NOMO-1 (cell line): ENCODE results near the gene LEF1.

Experiments used
- DNase-seq, 2 experiments: peaks; one replicate each; lab custom pipeline; 2025; ENCODE audit not compliant: unreplicated experiment in 2 of 2; lab: John Stamatoyannopoulos, UW

The LEF1 gene

GRCh38 chr4:108180513-108180912 lies 11.8 kb upstream of the LEF1 start:
- DNase-seq: no peak

GRCh38 chr4:108175966-108176365 lies 7.2 kb upstream of the LEF1 start:
- no peak for DNase-seq

GRCh38 chr4:108174856-108175255 lies 6.1 kb upstream of the LEF1 start:
- no peak for DNase-seq

- DNase-seq: no peak
Observed at GRCh38 chr4:108173599-108174057, 4.9 kb upstream of the LEF1 start.

GRCh38 chr4:108172753-108173598 lies 4.2 kb upstream of the LEF1 start:
- peak in 1 of 2 experiments; percentile 15 for DNase-seq

- no peak for DNase-seq
Observed at GRCh38 chr4:108172231-108172752, 3.6 kb upstream of the LEF1 start.

DNA sequence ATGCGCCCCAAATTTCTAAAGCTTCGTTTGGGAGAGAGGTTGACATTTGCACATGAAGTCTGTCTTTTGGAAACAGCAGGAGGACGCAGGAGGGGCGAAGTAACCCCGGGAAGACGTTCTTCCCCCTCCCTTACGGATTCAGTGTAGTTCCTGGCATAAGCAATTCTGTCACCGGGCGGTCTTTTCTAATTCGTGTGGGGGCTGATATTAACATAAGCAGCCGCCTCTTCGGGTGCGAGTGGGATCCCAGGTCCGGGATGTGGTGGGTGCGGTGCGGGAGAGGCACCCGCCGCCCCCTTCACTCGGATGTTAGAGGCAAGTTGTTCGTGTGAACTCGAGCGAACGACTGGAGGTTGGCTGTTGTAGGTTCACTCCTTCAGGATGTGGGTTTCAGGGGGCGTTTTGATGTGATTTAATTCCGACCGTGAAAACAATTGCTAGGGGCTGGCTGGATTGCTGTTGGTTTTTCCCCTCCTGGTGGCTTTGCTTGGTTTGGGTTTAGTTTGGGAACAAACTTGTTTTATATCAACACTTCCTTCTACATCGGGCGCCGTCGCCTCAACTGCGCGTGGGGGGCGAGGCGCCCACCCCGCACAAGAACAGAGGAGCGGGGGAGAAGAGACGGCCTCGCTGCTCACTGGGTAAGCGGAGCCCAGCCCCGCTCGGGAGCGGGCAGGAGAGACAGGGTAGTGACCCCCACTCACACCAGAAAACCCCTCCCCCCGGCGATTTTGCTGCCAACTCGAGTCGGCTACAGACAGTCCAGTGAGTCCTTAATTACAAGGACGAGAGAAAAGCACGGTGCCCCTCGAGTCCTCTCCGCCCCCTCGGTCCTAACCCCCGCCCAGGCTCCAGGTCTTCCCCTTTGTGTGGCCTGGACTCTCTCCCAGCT lies 2.9 kb upstream of the LEF1 start:
- DNase-seq: no peak

- no peak for DNase-seq
Observed at GRCh38 chr4:108170631-108171338, 2.1 kb upstream of the LEF1 start.

DNA sequence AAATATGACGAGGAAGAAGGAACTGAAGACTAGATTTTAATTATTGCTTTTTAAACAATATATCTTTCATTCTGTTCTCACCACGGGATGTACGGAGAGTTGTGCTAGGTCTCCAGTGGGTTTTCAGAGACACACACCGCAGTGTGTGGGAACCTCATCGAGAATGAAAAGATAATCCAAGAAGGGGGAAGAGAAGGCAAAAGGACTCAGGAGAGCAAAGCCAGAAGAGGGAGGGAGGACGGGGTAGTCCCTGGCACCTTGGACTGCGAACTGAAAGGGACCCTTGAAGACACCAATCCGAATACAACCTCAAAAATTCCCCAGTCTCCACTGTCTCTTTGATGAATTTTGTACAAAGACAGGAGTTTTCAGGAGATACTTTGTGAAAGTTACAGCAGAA lies 932 bp upstream of the LEF1 start:
- no peak for DNase-seq

DNA sequence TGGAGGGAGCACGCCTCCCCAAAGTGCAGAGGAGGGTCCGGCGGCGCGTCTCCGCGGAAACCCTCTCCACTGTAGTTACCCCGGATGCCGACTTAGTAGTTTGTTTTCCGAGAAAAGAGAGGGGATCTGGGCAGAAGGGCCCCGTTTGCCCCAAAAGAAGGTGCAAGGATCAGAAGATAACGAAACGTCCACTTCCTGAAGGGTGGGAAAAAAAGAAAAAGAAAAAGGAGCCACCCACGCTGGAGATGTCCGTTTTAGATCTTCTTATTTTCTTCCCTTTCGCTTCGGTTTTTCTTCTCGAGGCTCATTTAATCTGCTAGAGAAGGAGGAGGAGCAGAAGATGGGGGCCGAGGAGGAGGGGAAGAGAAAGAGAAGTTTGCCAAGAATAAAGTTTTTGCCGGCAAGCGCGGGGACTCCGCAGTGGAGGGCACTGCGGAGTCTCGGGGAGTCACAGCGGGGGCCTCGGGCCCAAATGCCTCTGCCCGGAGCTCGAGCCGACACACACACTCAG lies 517 bp downstream of the LEF1 start:
- peak in 1 of 2 experiments; percentile 33 for DNase-seq

DNA sequence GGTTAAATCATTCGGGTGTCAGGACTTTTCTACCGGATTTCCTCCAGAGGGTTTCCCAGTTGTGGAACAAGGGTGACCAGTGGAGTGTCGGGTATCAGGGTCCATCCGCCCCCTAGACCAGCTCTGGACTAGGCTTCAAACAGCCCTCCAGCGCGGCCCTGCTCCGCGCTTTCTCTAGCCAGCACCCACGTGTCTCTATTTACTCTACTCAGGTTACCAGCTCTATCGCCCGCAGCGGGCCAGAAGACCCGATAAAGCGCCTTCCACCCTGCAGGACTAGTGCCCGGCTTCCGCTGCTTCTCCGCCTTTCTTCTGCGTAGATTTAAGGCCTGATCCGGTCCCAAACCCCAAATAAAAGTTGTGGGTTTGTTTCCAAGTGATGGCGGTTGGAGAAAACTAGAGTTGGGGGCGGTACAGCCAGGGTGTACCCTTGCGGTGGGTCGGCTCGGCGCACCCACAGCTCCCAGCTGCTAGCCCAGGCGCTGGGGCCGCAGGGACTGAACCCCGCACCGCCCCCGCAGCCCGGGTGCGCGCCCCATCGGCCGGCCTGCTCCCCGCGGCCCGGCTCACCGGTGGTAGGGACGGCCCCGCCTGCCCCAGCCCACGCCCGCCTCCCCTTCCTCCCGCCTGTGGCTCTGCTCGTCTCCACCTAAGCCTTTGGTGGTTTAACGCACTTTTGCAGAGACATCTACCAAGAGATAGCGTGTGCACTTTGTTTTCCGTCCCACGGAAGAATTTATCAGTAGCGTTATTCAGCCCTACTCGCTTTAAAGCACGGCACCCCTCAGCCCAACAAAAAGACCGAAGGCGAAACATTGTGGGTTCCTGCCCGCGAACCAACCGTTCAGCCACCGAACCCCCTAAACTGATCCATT lies 2.1 kb downstream of the LEF1 start:
- no peak for DNase-seq

- no peak for DNase-seq
Observed at GRCh38 chr4:108166038-108166437, 2.7 kb downstream of the LEF1 start.

- DNase-seq: no peak
Observed at GRCh38 chr4:108165586-108165985, 3.1 kb downstream of the LEF1 start.

DNA sequence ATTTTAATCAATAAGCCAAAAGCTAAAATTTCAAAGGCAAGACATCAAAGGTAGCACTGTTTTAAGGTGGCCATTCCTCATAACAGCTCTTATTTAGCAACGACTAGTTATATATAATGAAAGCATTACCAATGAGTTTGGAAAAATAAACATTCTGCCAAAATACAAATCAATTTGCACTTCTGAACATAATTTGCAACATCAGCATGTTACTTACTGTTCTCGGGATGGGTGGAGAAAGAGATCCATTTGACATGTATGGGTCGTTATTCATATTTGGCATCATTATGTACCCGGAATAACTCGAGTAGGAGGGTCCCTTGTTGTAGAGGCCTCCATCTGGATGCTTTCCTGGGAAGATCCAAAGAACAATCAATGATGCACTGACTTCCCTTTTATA lies 5.4 kb downstream of the LEF1 start:
- DNase-seq: no peak

DNA sequence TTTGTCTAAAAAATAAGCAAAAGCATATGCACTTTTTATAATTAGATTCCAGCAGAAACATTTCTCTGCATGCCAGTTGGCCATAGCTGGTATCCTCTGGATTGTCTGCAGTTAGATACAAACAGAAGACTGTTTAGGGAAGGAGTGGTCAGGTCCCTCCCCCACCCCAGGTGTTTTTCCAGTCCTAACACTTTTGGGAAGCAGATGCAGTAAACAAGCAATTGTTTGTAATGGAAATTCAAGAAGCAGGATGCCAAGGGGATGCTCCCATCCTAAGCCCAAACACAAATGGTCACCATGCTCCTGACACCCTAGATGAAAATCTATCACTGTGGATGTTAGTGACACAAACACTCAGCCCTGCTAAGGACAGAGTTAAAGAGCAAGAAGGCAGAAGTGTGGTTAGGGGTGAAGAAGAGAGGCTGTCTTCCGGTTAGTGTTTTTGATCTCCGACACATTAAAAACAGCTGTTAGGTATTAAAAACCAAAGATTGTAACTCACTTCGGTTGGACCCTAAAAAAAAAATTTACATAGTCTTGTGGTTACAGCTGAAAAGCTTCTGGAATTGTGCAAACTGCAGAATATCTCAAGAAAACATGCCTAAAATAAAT lies 7.9 kb downstream of the LEF1 start:
- no peak for DNase-seq

- DNase-seq: no peak
Observed at GRCh38 chr4:108159845-108160244, 8.9 kb downstream of the LEF1 start.

DNA sequence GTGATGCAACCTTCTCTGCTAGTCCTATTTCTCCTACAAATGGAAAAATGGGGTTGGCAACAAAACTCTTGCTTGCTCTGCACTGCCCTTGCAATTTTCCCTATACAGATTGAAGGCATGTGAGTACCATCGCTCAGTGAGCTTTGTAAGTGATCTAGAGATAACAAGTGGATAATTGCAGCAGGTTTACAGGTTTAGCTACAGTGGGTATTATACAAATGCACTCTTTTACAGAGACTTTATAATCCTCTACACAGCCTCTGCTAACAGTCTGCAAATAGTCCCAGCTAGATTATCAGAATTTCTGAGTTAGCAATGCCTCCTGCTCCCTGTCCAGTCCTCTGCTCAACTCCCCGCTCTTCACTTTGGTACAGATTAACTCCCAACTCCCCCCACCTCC lies 11.1 kb downstream of the LEF1 start:
- DNase-seq: no peak

DNA sequence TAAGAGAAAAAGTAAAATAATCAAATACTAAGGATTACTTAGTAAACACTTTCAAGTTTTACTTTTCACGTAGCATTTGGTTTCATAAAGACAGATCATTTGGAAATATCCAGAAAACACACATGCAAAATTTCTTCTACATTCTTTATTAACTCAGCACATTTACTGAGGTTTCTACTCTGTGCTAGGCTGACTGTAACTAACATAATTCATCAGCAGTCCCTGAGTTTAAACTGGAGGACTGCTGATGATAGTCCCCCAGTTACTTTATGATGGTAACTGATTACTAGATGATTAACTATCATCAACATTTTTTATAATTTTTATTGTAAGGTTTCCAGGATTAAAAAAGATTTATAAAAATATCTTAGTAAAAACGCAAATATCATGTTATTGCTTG lies 12.3 kb downstream of the LEF1 start:
- DNase-seq: no peak

DNA sequence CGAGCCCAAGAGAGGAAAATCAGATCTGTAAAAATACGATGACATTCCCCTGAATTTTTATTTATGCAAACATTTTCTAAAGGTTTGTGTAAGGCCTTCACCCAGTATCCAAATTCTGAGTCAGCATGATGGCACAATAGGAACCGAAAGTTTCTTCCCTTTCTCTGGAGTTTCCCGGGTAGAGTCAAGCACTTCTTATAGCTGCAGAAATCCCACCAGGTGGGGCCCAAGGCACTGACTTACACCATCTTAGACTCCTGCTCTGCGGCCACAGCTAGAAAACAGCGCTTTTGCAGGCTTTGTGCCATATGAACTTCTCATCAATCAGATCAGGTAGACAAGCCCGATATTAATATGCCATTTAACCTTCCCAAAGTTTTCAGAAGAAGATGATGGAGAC lies 13.4 kb downstream of the LEF1 start:
- DNase-seq: no peak
